DMS53 (cell line): ENCODE results near the gene MAST4.

ENCODE experiments used
- DNase-seq: peaks from one replicate; lab custom pipeline; 2025; lab: John Stamatoyannopoulos, UW

MAST4 gene

DNA sequence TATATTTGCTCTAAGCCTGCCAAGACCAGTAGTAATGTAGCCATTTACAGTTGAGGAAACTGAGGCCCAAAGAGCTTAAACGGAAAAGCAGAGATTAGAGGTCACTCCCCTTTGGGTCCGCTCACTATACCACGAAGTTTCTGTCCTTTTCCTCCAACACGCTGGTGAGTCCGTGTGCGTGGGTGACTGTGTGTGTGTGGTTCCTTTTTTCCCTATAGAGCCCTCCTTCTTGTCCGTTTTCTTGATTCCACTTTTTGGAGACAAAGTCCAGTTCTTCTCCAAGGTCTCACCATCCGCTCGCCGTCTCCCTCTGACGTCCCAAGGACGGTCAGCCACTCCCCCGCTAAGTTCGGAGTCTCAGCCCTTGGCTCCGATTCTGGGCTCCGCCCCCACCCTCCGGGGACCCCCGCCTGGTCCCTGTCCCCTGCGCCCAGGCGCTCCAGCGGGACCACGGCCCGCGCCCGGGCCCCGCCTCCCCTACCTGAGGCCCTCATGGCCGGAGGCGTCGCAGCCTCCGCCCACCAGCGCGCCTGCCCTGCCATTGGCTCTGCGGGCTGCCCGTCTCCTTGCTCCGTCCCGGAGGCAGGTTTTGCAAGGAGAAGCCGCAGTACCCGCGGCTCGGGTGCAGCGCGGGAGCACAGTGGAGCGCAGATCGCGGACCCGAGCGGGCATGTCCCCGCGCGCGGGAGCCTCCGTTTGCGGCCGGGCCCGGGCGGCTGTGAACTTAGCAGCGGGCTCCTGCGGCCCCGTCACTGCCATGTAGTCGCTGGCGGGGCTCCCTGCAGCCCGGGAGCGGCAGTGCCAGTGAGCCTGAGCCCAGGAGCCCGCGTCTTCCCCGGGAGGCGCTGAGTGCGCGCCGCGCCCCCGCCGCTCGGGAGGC is at the start of gene MAST4:
Gene MAST4, plus strand, starts transcription at position 638 of the 880 bp plus-strand sequence. CDS start 263 bp downstream, outside the sequence.
- peak; percentile 96 for DNase-seq

DNA sequence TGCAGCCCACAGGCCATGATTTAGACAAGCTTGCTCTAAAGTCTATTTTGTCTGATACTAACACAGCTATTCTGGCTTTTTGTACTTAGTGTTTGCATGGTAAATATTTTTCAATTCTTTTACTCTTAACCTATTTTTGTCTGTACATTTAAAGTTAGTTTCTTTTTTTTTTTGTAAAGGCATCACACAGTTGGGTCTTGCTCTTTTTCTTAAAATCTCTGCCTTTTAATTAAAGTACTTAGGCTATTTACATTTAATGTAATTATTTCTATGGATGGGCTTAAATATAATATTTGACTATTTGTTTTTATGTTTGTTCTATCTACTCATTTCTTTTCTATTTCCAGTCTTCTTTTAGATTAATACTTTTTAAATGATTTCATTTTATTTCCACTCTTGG is 49.7 kb upstream of the MAST4 start:
- no peak for DNase-seq

DNA sequence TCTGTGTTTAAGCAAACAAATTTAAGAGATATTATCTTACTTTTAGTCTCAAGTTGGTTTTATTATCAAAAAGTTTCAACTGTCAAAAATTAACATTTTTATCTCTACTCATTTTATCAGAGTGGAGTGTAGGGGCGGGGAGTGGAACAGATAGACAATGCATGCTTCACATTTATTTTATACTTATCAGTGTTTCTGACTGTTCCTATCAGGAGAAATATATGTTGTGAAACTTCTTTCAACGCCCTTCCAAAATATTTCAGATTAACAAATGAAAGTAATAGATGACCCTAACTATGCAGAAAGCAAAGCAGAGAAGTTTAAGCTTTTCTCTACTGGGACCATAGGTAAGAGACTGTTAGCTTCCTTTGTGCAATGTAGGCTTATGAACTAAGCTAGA is 44.9 kb upstream of the MAST4 start:
- no peak for DNase-seq

GRCh38 chr5:66551945-66552344 is 44.2 kb upstream of the MAST4 start:
- no peak for DNase-seq

GRCh38 chr5:66553368-66553912 is 42.8 kb upstream of the MAST4 start:
- peak; percentile 58 for DNase-seq

DNA sequence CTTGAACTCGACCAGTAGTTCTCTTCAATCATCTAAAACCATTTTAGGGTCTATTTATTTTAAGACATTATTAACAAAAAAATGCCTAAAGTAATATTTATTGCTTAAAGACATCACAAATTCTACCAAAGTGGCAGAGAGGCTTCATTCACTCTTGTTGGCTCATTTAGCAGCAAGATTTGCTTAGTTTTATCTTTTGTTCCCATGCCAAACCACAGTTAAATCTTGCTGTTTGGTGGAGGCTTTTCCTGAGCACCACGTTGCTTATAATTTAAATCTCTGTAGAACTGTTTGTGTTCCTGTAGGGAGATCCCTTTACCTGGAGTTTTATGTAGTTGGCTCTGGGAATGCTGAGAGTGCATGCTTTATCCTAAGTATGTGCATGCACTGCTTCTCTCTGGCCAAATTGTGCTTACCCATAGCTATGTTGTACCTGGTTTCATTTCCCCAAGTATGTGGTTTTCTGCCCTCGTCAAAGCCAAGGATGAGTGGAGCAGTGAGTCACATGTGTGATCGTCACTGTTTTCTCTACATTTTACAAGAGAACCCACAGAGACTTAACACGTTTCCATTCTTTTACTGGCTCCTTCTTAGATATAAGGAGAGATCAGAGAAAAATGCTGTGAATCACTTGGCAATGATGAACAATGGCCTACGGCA is 42.1 kb upstream of the MAST4 start:
- DNase-seq, result peak; percentile 29

DNA sequence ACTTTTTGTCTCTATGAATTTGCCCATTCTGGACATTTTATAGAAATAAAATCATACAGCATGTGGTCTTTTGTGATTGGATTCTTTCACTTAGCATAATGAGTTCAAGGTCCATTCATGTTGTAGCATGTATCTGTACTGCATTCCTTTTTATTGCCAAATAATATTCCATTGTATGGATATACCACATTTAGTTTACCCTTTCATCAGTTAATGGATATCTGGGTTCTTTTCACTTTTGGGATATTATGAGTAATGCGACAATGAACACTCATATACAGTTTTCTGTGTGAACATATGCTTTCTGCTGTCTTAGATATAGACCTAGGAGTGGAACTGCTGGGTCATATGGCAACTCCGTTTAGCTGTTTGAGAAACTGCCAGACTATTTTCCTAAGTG is 41.3 kb upstream of the MAST4 start:
- DNase-seq, result no peak

DNA sequence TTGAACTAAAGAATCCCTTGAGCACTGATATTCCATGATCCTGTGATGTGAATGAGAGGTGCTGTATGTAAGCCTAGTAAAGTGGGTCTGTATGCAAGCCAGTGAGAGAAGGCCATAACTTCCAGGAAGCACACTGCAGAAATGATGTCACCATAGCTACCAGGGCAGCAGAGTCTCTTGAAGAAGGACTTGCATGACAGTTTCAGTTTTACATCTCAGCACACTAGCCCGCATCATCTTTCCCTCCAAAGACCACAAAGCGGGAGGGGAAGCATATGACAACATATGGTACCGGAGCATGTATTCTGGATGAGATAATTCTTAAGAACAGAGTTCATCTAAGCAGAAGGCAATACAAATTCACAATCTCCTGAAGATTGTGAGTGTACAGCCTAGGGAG is 37.6 kb upstream of the MAST4 start:
- peak; percentile 76 for DNase-seq

- no peak for DNase-seq
Measured at GRCh38 chr5:66560371-66560770, 35.8 kb upstream of the MAST4 start.

- DNase-seq, result no peak
Measured at GRCh38 chr5:66561256-66561990, 34.8 kb upstream of the MAST4 start.

DNA sequence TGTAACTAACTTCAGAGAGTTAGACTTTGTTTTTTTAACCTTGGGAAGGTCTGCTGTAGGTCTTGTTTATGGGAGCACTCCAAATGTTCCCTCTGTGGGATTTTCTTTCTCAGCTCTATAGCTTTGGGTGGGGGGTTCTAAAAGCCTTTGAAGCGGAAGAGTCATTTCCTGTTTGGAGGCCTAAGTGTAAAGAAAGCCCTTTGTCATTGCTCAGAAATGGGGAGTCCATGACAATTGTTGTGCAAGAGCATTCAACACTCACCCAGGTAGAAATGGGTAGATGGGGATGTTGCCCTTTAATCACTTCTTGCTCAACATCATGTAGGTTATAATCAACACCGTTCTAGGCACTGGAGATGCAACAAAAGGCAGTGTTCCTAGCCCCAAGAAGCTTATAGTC is 30.3 kb upstream of the MAST4 start:
- DNase-seq, result no peak

DNA sequence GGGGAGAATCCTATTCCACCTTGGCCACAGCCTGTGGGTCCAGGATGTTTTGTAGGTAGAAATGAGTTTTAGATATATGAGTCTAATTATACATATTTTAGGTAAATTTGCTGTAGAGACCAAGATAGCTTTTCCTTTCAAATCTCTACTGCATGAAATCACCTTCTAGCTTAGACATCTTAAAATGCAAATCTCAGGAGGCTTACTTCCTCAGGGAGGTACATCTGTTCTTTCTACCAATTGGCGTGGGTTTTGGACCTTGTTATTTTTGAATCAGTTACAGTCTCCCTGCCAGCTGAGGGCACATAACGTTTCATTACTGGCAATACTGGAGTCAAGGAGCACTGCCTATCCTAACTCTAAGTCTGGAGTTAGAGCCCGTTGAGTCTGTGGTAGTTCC is 28.7 kb upstream of the MAST4 start:
- DNase-seq, result no peak

DNA sequence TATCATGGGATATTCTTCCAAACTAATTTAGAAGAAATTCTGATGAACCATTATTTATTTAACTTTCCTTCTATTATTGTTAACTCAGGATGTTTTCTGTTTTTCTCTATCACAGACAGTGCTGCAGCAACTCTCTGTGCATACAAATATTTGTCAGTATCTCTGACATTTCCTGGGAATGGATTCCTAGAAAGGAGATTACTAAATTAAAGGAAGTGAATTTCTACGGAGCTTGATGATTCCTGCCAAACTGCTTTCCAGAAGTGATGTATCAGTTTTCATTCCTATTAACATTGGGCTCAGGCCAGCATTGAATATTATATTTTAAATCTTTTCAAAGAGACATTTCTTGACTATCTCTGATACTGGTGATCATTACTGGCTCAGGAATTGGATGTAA is 26.0 kb upstream of the MAST4 start:
- no peak for DNase-seq

GRCh38 chr5:66573733-66574132 is 22.5 kb upstream of the MAST4 start:
- no peak for DNase-seq

GRCh38 chr5:66582499-66583165 is 13.6 kb upstream of the MAST4 start:
- no peak for DNase-seq

DNA sequence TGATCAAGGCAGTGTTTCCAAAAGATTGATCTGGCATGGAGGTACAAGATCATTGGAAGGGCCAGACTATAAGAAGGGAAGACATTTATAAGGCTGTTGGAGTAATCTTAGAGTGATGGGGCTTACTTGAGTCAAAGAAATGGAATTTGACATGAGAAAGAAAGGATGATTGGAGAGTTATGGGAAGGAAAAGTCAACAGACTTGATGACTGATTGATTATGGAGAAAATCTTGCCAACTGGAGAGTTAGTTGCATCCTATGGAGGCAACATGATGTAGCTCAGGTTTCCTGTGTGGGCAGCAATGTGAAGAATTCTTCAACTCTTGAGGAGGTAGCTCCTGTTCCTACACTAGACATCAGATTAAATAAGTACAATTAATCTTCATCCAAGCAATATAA is 10.9 kb upstream of the MAST4 start:
- no peak for DNase-seq

GRCh38 chr5:66587771-66588170 is 8.4 kb upstream of the MAST4 start:
- no peak for DNase-seq

GRCh38 chr5:66596636-66597182 is 516 bp downstream of the MAST4 start:
- peak; percentile 74 for DNase-seq

DNA sequence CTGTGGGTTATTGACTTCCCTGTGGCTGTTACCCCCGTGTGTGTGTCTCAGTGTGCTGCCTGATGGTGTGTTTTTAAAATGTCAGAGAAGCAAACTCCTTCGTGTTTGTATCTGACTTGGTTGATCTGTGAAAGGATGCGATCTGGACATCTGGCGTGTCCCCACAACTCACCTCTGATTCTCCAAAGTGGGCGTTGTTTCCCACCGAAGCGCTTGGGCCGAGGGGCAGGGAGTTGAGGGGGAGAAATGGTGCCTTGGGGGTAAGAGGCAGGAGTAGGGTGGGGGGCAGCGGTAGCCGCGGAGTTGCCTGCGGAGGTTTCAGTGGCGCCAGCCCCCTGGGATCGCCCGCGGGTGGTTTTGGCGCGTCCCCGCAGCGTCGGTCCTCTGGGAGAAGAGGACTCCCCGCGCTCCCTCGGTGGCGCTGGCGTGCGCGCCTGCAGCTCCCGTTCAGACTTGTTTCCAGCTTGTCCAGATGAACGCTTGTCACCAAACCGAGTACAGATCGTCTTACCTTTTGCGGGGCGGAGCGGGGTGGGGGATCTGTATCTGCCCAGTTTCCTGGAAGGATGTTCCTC is 1.1 kb downstream of the MAST4 start:
- peak; percentile 74 for DNase-seq

- no peak for DNase-seq
Measured at GRCh38 chr5:66602621-66603020, 6.4 kb downstream of the MAST4 start.

GRCh38 chr5:66603164-66603563 is 7.0 kb downstream of the MAST4 start:
- DNase-seq, result no peak
